22Rv1 (cell line): ENCODE results near the gene CLEC7A.

Experiments used
- ZFX ChIP-seq: fragments of 450-650 bp; IDR thresholded peaks from 2 replicates; pipeline ENCODE4 v1.6.1; 2017; ENCODE audit warnings: antibody characterized with exemption, borderline replicate concordance
- TF ChIP-seq, protein P1 (sequence below): fragments of 450-650 bp; IDR thresholded peaks from 2 replicates; pipeline ENCODE4 v1.5.1; 2017; ENCODE audit warnings: mild to moderate bottlenecking

GRCh38 chr12:10121278-10121677 lies 8.7 kb downstream of the CLEC7A start:
- TF ChIP-seq, protein P1, sequence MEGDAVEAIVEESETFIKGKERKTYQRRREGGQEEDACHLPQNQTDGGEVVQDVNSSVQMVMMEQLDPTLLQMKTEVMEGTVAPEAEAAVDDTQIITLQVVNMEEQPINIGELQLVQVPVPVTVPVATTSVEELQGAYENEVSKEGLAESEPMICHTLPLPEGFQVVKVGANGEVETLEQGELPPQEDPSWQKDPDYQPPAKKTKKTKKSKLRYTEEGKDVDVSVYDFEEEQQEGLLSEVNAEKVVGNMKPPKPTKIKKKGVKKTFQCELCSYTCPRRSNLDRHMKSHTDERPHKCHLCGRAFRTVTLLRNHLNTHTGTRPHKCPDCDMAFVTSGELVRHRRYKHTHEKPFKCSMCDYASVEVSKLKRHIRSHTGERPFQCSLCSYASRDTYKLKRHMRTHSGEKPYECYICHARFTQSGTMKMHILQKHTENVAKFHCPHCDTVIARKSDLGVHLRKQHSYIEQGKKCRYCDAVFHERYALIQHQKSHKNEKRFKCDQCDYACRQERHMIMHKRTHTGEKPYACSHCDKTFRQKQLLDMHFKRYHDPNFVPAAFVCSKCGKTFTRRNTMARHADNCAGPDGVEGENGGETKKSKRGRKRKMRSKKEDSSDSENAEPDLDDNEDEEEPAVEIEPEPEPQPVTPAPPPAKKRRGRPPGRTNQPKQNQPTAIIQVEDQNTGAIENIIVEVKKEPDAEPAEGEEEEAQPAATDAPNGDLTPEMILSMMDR: no peak
- no peak for TF ChIP-seq ZFX
